Spleen (tissue), 7 donors: Measurements from ENCODE around the gene ANKRD10.

Experiments
- CTCF ChIP-seq, 11 experiments: fragments of 200-600 bp in 7 of 11; fragments of 450-650 bp in 4 of 11; sonication (generic) in 4 of 11; IDR thresholded peaks in 8 of 11; conservative IDR thresholded peaks in 3 of 11; 1 replicate in 7 of 11; 2 replicates in 4 of 11; pipeline versions ENCODE4 v1.4.0 to v1.8.0; 2016 to 2021; ENCODE audit warnings: antibody characterized with exemption in 11 of 11, inconsistent platforms in 4 of 11, mild to moderate bottlenecking in 1 of 11
- POLR2A ChIP-seq, 3 donors: fragments of 450-650 bp; IDR thresholded peaks; one replicate each; pipeline ENCODE4 v1.5.1; 2017; ENCODE audit warnings: antibody characterized with exemption in 3 of 3, mild to moderate bottlenecking in 1 of 3
- donor health status: DM: no; HTN: no; CAD: no; lungs with moderate emphysema.
- donor health status: DM: no; HTN: no; CAD: no.
- donor health status: DM: no; HTN: no; CAD: no.

GRCh38 chr13:110964229-110965037 lies 49.6 kb upstream of the ANKRD10 start:
- TF ChIP-seq CTCF (IDR thresholded peaks at IDR 0.05 in 8 of 11, conservative IDR thresholded peaks at IDR 0.05 in 3 of 11) (no peak), POLR2A (IDR thresholded peaks at IDR 0.05) (no peak)
